ENCODE data around the gene UGT2B7. TPM values are rescaled to one million over a fixed set of nuclear protein-coding genes. Genes with fewer than 3 reads are reported as not detected.

UGT2B7 gene
- total RNA-seq, 6 experiments from 2014 or later: 88.5 to 377 (median 241) TPM

GRCh38 chr4:69058410-69059059 lies 37.7 kb upstream of the UGT2B7 start:
- no peaks in the 10 kb centered on the region for H3K27me3 ChIP-seq
- peaks cover 0 to 29% (median 6%) of the 10 kb centered on the region in 4 donors for H3K4me1 ChIP-seq
- no peaks in the 10 kb centered on the region for H3K9me3 ChIP-seq
- ATAC-seq: peak; percentile 40 to 75 (median 58)
- intact Hi-C loops (cut with DNase I): no loop called here
- H3K36me3 ChIP-seq: no peaks in the 10 kb centered on the region
- peak overlapping the region; percentile 29 to 48 (median 46) for H3K4me3 ChIP-seq
- peak; percentile 34 to 77 (median 73) for DNase-seq
- TF ChIP-seq POLR2A (IDR thresholded peaks at IDR 0.05) (no peak), CTCF (IDR thresholded peaks at IDR 0.05) (no peak)
- peak overlapping the region; percentile 73 to 91 (median 85) for H3K27ac ChIP-seq
- WGBS (ENCODE audit: insufficient coverage, low coverage, low lambda C conversion rate, missing lambda C conversion rate): 33% methylated on average over 6 of the region's 6 CpGs

- DNase-seq: peak in 1 of 3 donors; percentile 56
- TF ChIP-seq CTCF (IDR thresholded peaks at IDR 0.05) (peak; percentile 34 to 52 (median 50)), POLR2A (IDR thresholded peaks at IDR 0.05) (no peak)
- intact Hi-C loops (cut with DNase I): no loop called here
- Histone ChIP-seq H3K4me3 (no peak overlapping the region), H3K27me3 (no peaks in the 10 kb centered on the region), H3K27ac (peak overlapping the region in 2 of 3 donors; percentile 9 to 50), H3K9me3 (no peaks in the 10 kb centered on the region), H3K4me1 (peaks cover 0 to 28% (median 6%) of the 10 kb centered on the region in 4 donors), H3K36me3 (no peaks in the 10 kb centered on the region)
- ATAC-seq: peak; percentile 73 to 85 (median 75)
- 6% methylated on average over 2 of the region's 5 CpGs for WGBS (ENCODE audit: insufficient coverage, low coverage, low lambda C conversion rate, missing lambda C conversion rate)
Measured at GRCh38 chr4:69060651-69061308, 35.5 kb upstream of the UGT2B7 start.

- H3K4me3 ChIP-seq: no peak overlapping the region
- DNase-seq: no peak
- no peak for TF ChIP-seq CTCF (IDR thresholded peaks at IDR 0.05)
- TF ChIP-seq POLR2A (IDR thresholded peaks at IDR 0.05): no peak
- H3K36me3 ChIP-seq: no peaks in the 10 kb centered on the region
- H3K9me3 ChIP-seq: no peaks in the 10 kb centered on the region
- intact Hi-C loops (cut with DNase I): no loop called here
- 100% methylated on average over 2 of the region's 3 CpGs for WGBS (ENCODE audit: insufficient coverage, low coverage, low lambda C conversion rate, missing lambda C conversion rate)
- no peak overlapping the region for H3K27ac ChIP-seq
- H3K27me3 ChIP-seq: no peaks in the 10 kb centered on the region
- ATAC-seq: no peak
- peaks cover 0 to 15% (median 6%) of the 10 kb centered on the region in 4 donors for H3K4me1 ChIP-seq
Measured at GRCh38 chr4:69064391-69064790, 31.9 kb upstream of the UGT2B7 start.

- ATAC-seq (no peak), DNase-seq (no peak)
- Histone ChIP-seq H3K27me3 (no peaks in the 10 kb centered on the region), H3K9me3 (no peaks in the 10 kb centered on the region), H3K27ac (no peak overlapping the region), H3K4me1 (peaks cover 0 to 32% (median 11%) of the 10 kb centered on the region in 4 donors), H3K4me3 (no peak overlapping the region), H3K36me3 (no peaks in the 10 kb centered on the region)
- TF ChIP-seq POLR2A (IDR thresholded peaks at IDR 0.05): no peak
- no peak for TF ChIP-seq CTCF (IDR thresholded peaks at IDR 0.05)
- intact Hi-C loops (cut with DNase I): no loop called here
Measured at GRCh38 chr4:69066945-69067344, 29.3 kb upstream of the UGT2B7 start.
